Stimulated activated CD4-positive, alpha-beta T cell treated with anti-CD3 and anti-CD28 coated beads, Interleukin-12 subunit alpha, Interleukin-12 subunit beta, amount 100 ng/mL, for 24 hours (primary cell): ENCODE measurements around the gene PHF12.

Experiments
- DNase-seq, 2 experiments: peaks; one replicate each; pipeline ENCODE4 v3.0.0-alpha.2; 2020; ENCODE audit warnings: low read depth in 2 of 2

PHF12 gene

DNA sequence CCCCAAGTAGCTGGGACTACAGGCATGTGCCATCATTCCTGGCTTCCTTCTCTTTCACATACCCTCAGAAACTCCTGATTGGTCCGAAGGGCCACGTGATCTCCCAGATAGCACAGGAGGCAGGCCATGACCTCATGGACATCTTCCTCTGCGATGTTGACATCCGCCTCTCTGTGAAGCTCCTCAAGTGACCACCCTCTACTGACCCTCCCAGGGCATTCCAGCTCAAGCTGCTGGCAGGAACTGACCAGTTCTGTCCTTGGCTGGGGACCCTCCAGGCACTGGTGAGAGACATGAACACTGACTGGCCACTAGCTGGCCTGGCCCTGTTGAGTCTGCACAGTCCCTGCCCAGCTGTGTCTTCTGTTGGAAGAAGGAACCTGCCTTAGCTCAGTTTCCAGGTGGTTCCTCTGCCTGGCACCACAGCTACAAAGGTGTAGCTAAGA lies 90.9 kb downstream of the PHF12 start:
- no peak for DNase-seq

GRCh38 chr17:28858801-28859355 lies 92.4 kb downstream of the PHF12 start:
- DNase-seq = no peak

DNA sequence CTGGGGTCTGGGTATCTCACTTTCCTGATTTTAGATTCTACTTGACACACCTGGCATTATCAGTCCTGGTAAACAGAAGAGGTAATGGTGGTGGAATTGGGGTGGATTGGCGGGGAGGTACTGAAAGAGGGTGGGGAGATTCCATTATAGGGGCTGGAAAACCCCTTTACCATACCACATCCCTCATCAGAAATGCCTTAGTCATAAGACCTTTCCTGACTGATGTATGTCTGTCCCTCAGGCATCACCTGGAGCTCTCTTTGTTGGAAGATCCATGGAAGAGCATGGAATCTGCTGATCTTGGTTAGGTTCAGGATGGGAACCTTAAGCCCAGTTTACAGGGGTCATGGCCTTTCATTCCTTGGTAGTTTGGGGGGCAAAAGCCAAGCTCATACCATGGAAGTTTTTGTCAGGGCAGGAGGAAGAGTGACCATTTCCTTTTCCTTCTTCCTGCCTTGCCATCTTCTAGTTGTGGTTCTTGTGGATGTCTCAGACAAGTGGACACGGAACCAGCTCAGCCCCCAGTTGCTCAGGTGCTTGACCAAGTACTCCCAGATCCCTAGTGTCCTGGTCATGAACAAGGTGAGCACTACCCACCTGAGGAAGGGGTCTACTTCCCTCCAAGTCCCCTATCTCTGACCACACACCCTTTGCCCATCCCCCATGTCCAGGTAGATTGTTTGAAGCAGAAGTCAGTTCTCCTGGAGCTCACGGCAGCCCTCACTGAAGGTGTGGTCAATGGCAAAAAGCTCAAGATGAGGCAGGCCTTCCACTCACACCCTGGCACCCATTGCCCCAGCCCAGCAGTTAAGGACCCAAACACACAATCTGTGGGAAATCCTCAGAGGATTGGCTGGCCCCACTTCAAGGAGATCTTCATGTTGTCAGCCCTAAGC lies 93.2 kb downstream of the PHF12 start:
- DNase-seq = no peak

GRCh38 chr17:28856028-28856574 lies 95.2 kb downstream of the PHF12 start:
- no peak for DNase-seq

- DNase-seq = no peak
Observed at GRCh38 chr17:28855336-28855679, 96.0 kb downstream of the PHF12 start.
